Omental fat pad (tissue), 4 donors: ENCODE results near the gene SLC26A8. TPM values are rescaled to one million over a fixed set of nuclear protein-coding genes. Genes with fewer than 3 reads are reported as not detected.
A peak's percentile ranks its signal among the peaks of the same experiment; 100 is the strongest.
"Not testable (repeated sequence)": the region's sequence is repeated elsewhere in the genome, so short reads cannot be mapped to it uniquely, and the experiment has no call there.

ENCODE experiments used
- ATAC-seq: fragments of 150-250 bp; one replicate; pipeline ENCODE4 v1.9.1; 2016; ENCODE audit warnings: mild to moderate bottlenecking, moderate library complexity; ENCODE audit not compliant: low FRiP score
- DNase-seq: peaks from one replicate; pipeline ENCODE4 v3.0.0-alpha.2; 2019; ENCODE audit warnings: low spot score
- total RNA-seq, 4 donors: library from RNA; depleted of rRNA; stranded (reverse); fragments of >200 nt; gene quantifications; one replicate each; pipeline ENCODE4 v1.1.0, GENCODE V29; 2016
- TF ChIP-seq, protein P1 (sequence below), 3 donors: fragments of 450-650 bp; IDR thresholded peaks; one replicate each; pipeline ENCODE4 v1.5.1; 2016 to 2017; ENCODE audit warnings: antibody characterized with exemption in 3 of 3, mild to moderate bottlenecking in 3 of 3, moderate library complexity in 2 of 3

The SLC26A8 gene
- total RNA-seq, 4 donors from 2014 or later = 0.12 to 3.3 (median 0.54) TPM

GRCh38 chr6:35980991-35981645 is 43.3 kb downstream of the SLC26A8 start:
- DNase-seq = no peak
- TF ChIP-seq, protein P1, sequence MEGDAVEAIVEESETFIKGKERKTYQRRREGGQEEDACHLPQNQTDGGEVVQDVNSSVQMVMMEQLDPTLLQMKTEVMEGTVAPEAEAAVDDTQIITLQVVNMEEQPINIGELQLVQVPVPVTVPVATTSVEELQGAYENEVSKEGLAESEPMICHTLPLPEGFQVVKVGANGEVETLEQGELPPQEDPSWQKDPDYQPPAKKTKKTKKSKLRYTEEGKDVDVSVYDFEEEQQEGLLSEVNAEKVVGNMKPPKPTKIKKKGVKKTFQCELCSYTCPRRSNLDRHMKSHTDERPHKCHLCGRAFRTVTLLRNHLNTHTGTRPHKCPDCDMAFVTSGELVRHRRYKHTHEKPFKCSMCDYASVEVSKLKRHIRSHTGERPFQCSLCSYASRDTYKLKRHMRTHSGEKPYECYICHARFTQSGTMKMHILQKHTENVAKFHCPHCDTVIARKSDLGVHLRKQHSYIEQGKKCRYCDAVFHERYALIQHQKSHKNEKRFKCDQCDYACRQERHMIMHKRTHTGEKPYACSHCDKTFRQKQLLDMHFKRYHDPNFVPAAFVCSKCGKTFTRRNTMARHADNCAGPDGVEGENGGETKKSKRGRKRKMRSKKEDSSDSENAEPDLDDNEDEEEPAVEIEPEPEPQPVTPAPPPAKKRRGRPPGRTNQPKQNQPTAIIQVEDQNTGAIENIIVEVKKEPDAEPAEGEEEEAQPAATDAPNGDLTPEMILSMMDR (IDR thresholded peaks at IDR 0.05) = no peak
- no peak for ATAC-seq

DNA sequence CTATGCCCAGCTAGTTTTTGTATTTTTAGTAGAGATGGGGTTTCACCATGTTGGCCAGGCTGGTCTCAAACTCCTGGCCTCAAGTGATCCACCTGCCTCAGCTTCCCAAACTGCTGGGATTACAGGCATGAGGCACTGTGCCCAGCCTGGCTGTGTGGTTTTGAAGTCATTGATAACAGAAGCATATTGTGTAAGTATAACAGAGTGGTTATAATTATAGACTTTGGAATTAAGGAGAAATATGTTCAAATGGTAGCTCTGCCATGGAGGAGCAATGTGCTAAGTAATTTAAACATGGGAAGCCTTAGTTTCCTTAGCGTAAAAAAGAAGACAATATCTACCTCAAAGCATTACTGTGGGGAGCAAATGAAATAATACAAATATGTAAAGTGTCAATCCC is 44.3 kb downstream of the SLC26A8 start:
- ATAC-seq, DNase-seq: not testable (repeated sequence)

DNA sequence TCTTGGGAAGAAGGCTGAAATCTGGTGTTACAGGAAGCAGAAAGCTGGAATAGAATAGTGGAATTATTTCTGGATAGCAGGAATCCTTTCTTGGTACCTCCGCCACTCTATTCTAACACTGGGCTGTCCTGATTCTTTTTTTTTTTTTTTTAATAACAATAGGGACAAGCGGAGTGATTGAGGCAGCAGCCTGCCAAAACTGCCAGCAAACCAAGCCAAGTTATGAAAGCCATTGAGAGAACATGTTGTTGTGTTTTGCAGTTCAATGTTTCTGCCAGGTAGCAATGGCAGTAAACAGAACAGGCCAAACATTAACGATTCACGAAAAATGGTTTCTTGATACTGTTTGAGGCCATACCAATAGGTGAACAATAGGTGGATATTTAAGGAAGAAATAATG is 47.1 kb downstream of the SLC26A8 start:
- ATAC-seq (no peak), DNase-seq (no peak)
- TF ChIP-seq, protein P1 (IDR thresholded peaks at IDR 0.05) = no peak

GRCh38 chr6:35973670-35974222 is 50.7 kb downstream of the SLC26A8 start:
- TF ChIP-seq, protein P1 (IDR thresholded peaks at IDR 0.05) = no peak
- no peak for ATAC-seq
- DNase-seq = no peak

DNA sequence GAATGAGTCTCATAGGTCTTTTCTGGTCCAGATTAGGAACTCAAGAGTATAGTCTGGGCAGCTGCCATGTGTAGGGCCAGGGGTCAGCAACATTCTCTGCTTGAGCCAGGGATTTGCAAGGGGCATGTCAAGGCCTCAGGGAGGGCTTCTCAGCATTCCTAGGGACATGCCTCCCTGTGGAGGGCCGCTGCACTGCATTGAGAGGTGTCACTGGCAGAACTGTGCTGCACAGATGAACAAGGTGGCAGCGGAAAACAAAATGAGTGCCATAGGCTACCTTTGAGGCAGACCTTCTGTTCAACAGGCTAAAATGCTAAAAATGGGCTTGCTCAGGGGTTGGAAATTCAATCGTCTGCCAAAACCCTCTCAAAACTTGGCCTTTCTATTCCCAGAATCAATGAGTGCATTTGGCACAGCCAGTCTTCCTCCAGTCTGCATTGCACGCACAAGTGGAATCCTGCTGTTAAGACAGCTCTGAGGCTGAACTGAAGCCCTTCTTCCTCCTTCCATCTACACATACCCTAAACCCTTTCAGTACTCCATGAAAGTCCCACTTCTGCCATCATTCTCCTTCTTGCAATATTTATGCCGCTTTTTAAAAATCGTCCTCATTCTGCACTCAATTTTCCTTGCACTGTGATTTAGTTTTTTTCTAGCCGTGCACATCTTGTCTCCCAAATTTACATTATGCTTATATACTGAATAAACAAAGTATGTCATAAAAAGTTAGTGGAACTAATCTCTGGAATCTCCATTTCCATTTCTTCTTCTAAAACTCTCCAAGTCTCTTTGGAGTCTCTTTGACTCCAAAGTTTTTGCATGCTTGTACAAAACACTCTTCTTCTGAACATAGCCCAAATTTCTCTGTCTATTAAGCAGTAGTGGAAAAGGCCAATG is 51.7 kb downstream of the SLC26A8 start:
- DNase-seq (no peak), ATAC-seq (peak; percentile 48)
- TF ChIP-seq, protein P1 (IDR thresholded peaks at IDR 0.05) = no peak

- DNase-seq (no peak), ATAC-seq (peak; percentile 70)
- TF ChIP-seq, protein P1 (IDR thresholded peaks at IDR 0.05) = no peak
Measured at GRCh38 chr6:35970181-35970580, 54.3 kb downstream of the SLC26A8 start.

DNA sequence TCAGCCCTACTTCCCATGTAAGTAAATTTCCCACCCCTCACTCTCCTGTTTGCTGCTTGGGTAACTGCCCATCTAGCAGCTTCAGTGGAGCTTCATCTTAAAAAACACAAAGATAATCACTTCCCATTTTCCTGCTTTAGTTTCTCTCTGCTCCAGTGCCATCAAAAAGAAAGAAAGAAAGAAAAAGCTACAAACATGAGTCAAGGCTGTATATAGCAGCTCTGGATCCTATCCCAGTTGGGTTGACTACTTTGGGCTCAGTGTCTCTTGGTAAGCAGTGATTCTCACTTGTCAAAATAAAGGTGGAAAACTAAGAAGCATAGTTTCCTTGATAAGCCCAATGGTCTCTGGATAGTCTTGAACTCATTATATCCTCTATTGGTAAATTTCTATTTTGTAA is 54.8 kb downstream of the SLC26A8 start:
- TF ChIP-seq, protein P1 (IDR thresholded peaks at IDR 0.05) = no peak

More for the DNA sequence above, 54.8 kb downstream of the SLC26A8 start:
- no peak for ATAC-seq
- no peak for DNase-seq
